ELR (cell line): ENCODE data around the gene ENTREP1.

Source experiments
- DNase-seq: peaks from one replicate; pipeline ENCODE4 v3.0.0-alpha.2; 2015; ENCODE audit warnings: low read depth

Gene ENTREP1

GRCh38 chr9:69364510-69365150, 39.6 kb downstream of the ENTREP1 start:
- no peak for DNase-seq

GRCh38 chr9:69370430-69370829, 45.4 kb downstream of the ENTREP1 start:
- DNase-seq: no peak

GRCh38 chr9:69371001-69371400, 46.0 kb downstream of the ENTREP1 start:
- no peak for DNase-seq

- DNase-seq: peak; percentile 74
Observed at GRCh38 chr9:69376651-69377050, 51.6 kb downstream of the ENTREP1 start.

- DNase-seq: no peak
Observed at GRCh38 chr9:69377291-69377690, 52.3 kb downstream of the ENTREP1 start.

- DNase-seq: no peak
Observed at GRCh38 chr9:69377981-69378380, 53.0 kb downstream of the ENTREP1 start.

GRCh38 chr9:69379270-69379982, 54.4 kb downstream of the ENTREP1 start:
- DNase-seq: peak; percentile 66

GRCh38 chr9:69380301-69380700, 55.3 kb downstream of the ENTREP1 start:
- no peak for DNase-seq

- DNase-seq: peak; percentile 37
Observed at GRCh38 chr9:69380811-69381210, 55.8 kb downstream of the ENTREP1 start.

GRCh38 chr9:69382135-69382534, 57.1 kb downstream of the ENTREP1 start:
- DNase-seq: no peak

GRCh38 chr9:69385581-69386033, 60.6 kb downstream of the ENTREP1 start:
- no peak for DNase-seq

GRCh38 chr9:69386651-69387050, 61.6 kb downstream of the ENTREP1 start:
- no peak for DNase-seq

- no peak for DNase-seq
Observed at GRCh38 chr9:69388596-69388995, 63.6 kb downstream of the ENTREP1 start.

- no peak for DNase-seq
Observed at GRCh38 chr9:69389437-69389995, 64.5 kb downstream of the ENTREP1 start.

- no peak for DNase-seq
Observed at GRCh38 chr9:69391487-69391886, 66.5 kb downstream of the ENTREP1 start.

- DNase-seq: no peak
Observed at GRCh38 chr9:69391946-69392345, 66.9 kb downstream of the ENTREP1 start.

- DNase-seq: no peak
Observed at GRCh38 chr9:69392826-69393225, 67.8 kb downstream of the ENTREP1 start.

- no peak for DNase-seq
Observed at GRCh38 chr9:69393425-69393824, 68.4 kb downstream of the ENTREP1 start.

- DNase-seq: no peak
Observed at GRCh38 chr9:69395718-69396117, 70.7 kb downstream of the ENTREP1 start.

- no peak for DNase-seq
Observed at GRCh38 chr9:69396759-69397158, 71.7 kb downstream of the ENTREP1 start.

GRCh38 chr9:69397384-69398214, 72.6 kb downstream of the ENTREP1 start:
- no peak for DNase-seq

- DNase-seq: no peak
Observed at GRCh38 chr9:69400470-69400869, 75.5 kb downstream of the ENTREP1 start.
